OCI-LY7 (cell line): ENCODE measurements around the gene YARS1. TPM values are rescaled to one million over a fixed set of nuclear protein-coding genes. Genes with fewer than 3 reads are reported as not detected.

ENCODE experiments used
- BruUV-seq: library from RNA; stranded (reverse); fragments of 400-500 nt; replicated peaks from 2 replicates; lab custom pipeline; 2021; lab: Mats Ljungman, UMichigan
- CTCF ChIA-PET: fragments of 300-600 bp; sonication (Branson Sonifier 250); formaldehyde crosslinking; loops from one replicate; lab custom pipeline; 2022; ENCODE audit warnings: antibody characterized with exemption; ENCODE audit not compliant: unreplicated experiment; lab: Charles Lee
- POLR2A ChIA-PET: fragments of 300-600 bp; sonication (Branson Sonifier 250); formaldehyde crosslinking; loops from one replicate; lab custom pipeline; 2022; ENCODE audit warnings: antibody characterized with exemption; lab: Charles Lee
- DNase-seq: peaks from one replicate; pipeline ENCODE4 v3.0.0-alpha.2; 2015; ENCODE audit warnings: low spot score
- H2AFZ ChIP-seq: fragments of 200-600 bp; sonication (generic), shearing (Covaris generic); 2 replicates; pipeline ENCODE4 v1.6.1; 2014; ENCODE audit warnings: mild to moderate bottlenecking, antibody characterized with exemption, low read length, moderate library complexity
- H3K27ac ChIP-seq: fragments of 200-600 bp; sonication (generic); 2 replicates; pipeline ENCODE4 v1.5.1; 2014; ENCODE audit warnings: mixed run types, low read depth, mild to moderate bottlenecking, moderate library complexity, low read length, inconsistent platforms; ENCODE audit not compliant: poor library complexity, severe bottlenecking
- H3K36me3 ChIP-seq: fragments of 200-600 bp; sonication (generic); 2 replicates; pipeline ENCODE4 v1.6.1; 2014; ENCODE audit warnings: mild to moderate bottlenecking, antibody characterized with exemption, low read length, moderate library complexity, mixed read lengths; ENCODE audit not compliant: insufficient read depth
- H3K4me1 ChIP-seq: fragments of 200-600 bp; sonication (generic); 2 replicates; pipeline ENCODE4 v1.5.1; 2014; ENCODE audit warnings: mild to moderate bottlenecking, low read length; ENCODE audit not compliant: insufficient read depth, poor library complexity, severe bottlenecking
- H3K4me2 ChIP-seq: fragments of 200-600 bp; sonication (generic); 2 replicates; pipeline ENCODE4 v1.6.1; 2014; ENCODE audit warnings: mild to moderate bottlenecking, low read length
- H3K4me3 ChIP-seq: fragments of 200-600 bp; sonication (generic); 2 replicates; pipeline ENCODE4 v1.5.1; 2014; ENCODE audit warnings: mild to moderate bottlenecking, low read depth, low read length; ENCODE audit not compliant: poor library complexity, severe bottlenecking
- H3K79me2 ChIP-seq: fragments of 200-600 bp; sonication (generic); 2 replicates; pipeline ENCODE4 v1.6.1; 2016; ENCODE audit warnings: low read depth, mild to moderate bottlenecking, low read length, moderate library complexity, mixed read lengths; ENCODE audit not compliant: insufficient read depth
- H3K9me2 ChIP-seq: fragments of 200-600 bp; sonication (generic); 2 replicates; pipeline ENCODE4 v1.6.1; 2016; ENCODE audit warnings: mild to moderate bottlenecking, low read length, mixed read lengths; ENCODE audit not compliant: insufficient read depth
- H3K9me3 ChIP-seq: fragments of 200-600 bp; sonication (generic); 2 replicates; pipeline ENCODE4 v1.6.1; 2014; ENCODE audit warnings: mild to moderate bottlenecking, mixed run types, low read length, mixed read lengths
- H4K20me1 ChIP-seq: fragments of 200-600 bp; sonication (generic); 2 replicates; pipeline ENCODE4 v1.6.1; 2014; ENCODE audit warnings: mild to moderate bottlenecking, antibody characterized with exemption, low read length, moderate library complexity, mixed read lengths; ENCODE audit not compliant: insufficient read depth
- EZH2phosphoT487 ChIP-seq: fragments of 200-600 bp; sonication (generic); IDR thresholded peaks from 2 replicates; pipeline ENCODE4 v1.6.1; 2018; ENCODE audit warnings: low read depth, borderline replicate concordance, mild to moderate bottlenecking, mixed run types, antibody characterized with exemption, low read length, moderate library complexity, mixed read lengths
- intact Hi-C: fragments of 100-400 bp; cut with micrococcal nuclease; formaldehyde crosslinking; loops from one replicate; pipeline ENCODE4 v1.10.0; 2022; ENCODE audit not compliant: unreplicated experiment
- total RNA-seq, 2 experiments: library from RNA; depleted of rRNA in 1 of 2; stranded (reverse); fragments of >200 nt in 1 of 2; shearing (Covaris generic) in 1 of 2; gene quantifications; 2 replicates each; pipeline ENCODE4 v1.2.3, GENCODE V29; 2014 to 2022
- TF ChIP-seq, protein P1 (sequence below): fragments of 200-600 bp; sonication (generic); conservative IDR thresholded peaks from 2 replicates; pipeline ENCODE4 v1.5.1; 2014; ENCODE audit warnings: mild to moderate bottlenecking, antibody characterized with exemption, low read length, moderate library complexity, mixed read lengths

The YARS1 gene
- total RNA-seq, 2 experiments from 2014 or later, result 276 to 321 TPM

DNA sequence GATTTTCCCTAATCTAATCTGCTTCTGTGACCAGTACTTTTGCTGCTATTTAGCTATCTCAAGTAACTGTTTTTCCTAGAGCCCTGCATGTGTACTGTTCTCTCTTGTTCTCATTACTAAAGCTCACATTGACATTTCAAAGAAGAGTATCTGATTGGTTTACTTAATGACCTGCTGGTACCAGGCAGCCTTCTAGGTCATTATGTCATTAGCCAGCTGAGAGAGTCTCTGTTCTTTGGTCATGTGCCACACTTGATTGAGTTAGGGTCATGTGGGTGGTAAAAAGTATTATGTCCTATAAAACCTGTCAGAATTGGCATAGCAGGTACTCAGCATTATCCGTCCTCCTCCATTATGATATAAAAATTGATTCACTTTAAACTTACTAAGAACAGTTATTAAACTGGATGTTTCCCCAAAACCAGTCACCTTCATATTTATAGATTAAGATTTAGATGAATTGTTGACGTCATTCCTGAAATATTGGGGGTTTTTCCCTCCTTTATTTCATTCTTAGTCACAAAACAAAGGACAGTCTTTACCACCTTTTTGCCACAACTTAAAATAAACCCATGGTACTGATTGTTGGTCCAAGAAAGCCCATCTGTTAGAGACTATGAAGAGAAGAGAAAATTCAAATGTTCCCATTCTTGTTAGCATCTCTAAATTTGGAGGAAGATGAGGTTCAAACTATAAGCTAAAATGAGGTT is 31.4 kb upstream of the YARS1 start:
- no peaks in the 10 kb centered on the region for H3K9me3 ChIP-seq
- H3K27ac ChIP-seq, result no peak overlapping the region
- peaks cover 80% of the 10 kb centered on the region for H3K36me3 ChIP-seq
- intact Hi-C loops, result no loop called here
- no peak overlapping the region for H3K4me3 ChIP-seq
- ChIA-PET POLR2A (interaction anchor here (0.6 to 1.8 kb wide), 3 partner anchors 13 to 20 kb away, joined by 3 to 4 read pairs (median 3); no protein-coding TSS in a partner anchor), CTCF (no interaction called here)
- DNase-seq, result no peak
- H4K20me1 ChIP-seq, result no peaks in the 10 kb centered on the region
- no peak overlapping the region for H2AFZ ChIP-seq
- BruUV-seq, result no TSS peak
- H3K79me2 ChIP-seq, result no peaks in the 10 kb centered on the region
- TF ChIP-seq EZH2phosphoT487, result no peak
- TF ChIP-seq, protein P1, sequence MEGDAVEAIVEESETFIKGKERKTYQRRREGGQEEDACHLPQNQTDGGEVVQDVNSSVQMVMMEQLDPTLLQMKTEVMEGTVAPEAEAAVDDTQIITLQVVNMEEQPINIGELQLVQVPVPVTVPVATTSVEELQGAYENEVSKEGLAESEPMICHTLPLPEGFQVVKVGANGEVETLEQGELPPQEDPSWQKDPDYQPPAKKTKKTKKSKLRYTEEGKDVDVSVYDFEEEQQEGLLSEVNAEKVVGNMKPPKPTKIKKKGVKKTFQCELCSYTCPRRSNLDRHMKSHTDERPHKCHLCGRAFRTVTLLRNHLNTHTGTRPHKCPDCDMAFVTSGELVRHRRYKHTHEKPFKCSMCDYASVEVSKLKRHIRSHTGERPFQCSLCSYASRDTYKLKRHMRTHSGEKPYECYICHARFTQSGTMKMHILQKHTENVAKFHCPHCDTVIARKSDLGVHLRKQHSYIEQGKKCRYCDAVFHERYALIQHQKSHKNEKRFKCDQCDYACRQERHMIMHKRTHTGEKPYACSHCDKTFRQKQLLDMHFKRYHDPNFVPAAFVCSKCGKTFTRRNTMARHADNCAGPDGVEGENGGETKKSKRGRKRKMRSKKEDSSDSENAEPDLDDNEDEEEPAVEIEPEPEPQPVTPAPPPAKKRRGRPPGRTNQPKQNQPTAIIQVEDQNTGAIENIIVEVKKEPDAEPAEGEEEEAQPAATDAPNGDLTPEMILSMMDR, result no peak
- no peaks in the 10 kb centered on the region for H3K9me2 ChIP-seq
- no peaks in the 10 kb centered on the region for H3K4me1 ChIP-seq
- H3K4me2 ChIP-seq, result no peak overlapping the region

DNA sequence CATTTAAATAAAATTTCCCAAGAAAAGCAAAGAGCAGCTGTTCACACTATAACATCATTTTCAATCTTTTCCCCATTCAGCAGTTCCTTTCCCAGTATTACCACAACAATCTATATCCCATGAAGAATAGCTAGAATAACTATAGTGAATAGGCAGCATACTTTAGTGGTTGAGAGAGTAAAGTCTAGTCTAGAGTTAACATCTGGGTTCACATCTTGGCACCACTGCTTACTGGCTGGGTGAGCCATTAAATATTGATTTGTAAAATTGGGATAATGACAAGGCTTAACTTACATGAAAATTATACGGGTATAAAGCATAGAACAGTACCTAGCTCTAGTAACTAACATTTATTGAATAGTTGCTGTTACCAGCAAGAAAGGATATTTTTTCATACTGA is 14.7 kb upstream of the YARS1 start:
- ChIA-PET POLR2A (interaction anchor here (1.1 kb wide), 1 partner anchor 9 kb away, joined by 3 read pairs; no protein-coding TSS in a partner anchor), CTCF (no interaction called here)

More for the DNA sequence above, 14.7 kb upstream of the YARS1 start:
- BruUV-seq, result no TSS peak
- intact Hi-C loops, result no loop called here
- Histone ChIP-seq H3K79me2 (peaks cover 12% of the 10 kb centered on the region; the same call in 1 of the 2 replicates), H3K9me3 (no peaks in the 10 kb centered on the region), H3K36me3 (peaks cover 99% of the 10 kb centered on the region), H2AFZ (no peak overlapping the region), H3K4me1 (peaks cover 14% of the 10 kb centered on the region), H4K20me1 (no peaks in the 10 kb centered on the region), H3K27ac (no peak overlapping the region), H3K4me3 (no peak overlapping the region), H3K9me2 (no peaks in the 10 kb centered on the region), H3K4me2 (no peak overlapping the region)
- TF ChIP-seq, protein P1, result no peak
- TF ChIP-seq EZH2phosphoT487, result no peak
- no peak for DNase-seq
